LNCaP clone FGC (cell line): ENCODE measurements around the gene HEBP2.

Source experiments
- DNase-seq: peaks from one replicate; pipeline ENCODE4 v3.0.0-alpha.2; 2011; ENCODE audit warnings: low read depth
- H3K4me3 ChIP-seq: 2 replicates; pipeline ENCODE4 v1.5.1; 2011; ENCODE audit warnings: mild to moderate bottlenecking, low read depth, low read length, control low read depth
- CTCF ChIP-seq: IDR thresholded peaks from 2 replicates; pipeline ENCODE4 v1.5.1; 2012; ENCODE audit warnings: mild to moderate bottlenecking; ENCODE audit not compliant: control insufficient read depth, insufficient read depth; ENCODE audit errors: extremely low read depth

Gene HEBP2

GRCh38 chr6:138455746-138456400 lies 51.9 kb downstream of the HEBP2 start:
- no peak overlapping the region for H3K4me3 ChIP-seq
- TF ChIP-seq CTCF: no peak

GRCh38 chr6:138456401-138456790 lies 52.4 kb downstream of the HEBP2 start:
- TF ChIP-seq CTCF: no peak
- H3K4me3 ChIP-seq: no peak overlapping the region

More at GRCh38 chr6:138455746-138456400, 51.9 kb downstream of the HEBP2 start:
- DNase-seq: no peak

GRCh38 chr6:138461647-138462046 lies 57.6 kb downstream of the HEBP2 start:
- no peak overlapping the region for H3K4me3 ChIP-seq
- no peak for TF ChIP-seq CTCF
- DNase-seq: no peak

More at GRCh38 chr6:138456401-138456790, 52.4 kb downstream of the HEBP2 start:
- DNase-seq: no peak

- no peak overlapping the region for H3K4me3 ChIP-seq
- TF ChIP-seq CTCF: no peak
- DNase-seq: no peak
These were observed 60.1 kb downstream of the HEBP2 start for GRCh38 chr6:138464085-138464484.

- DNase-seq: no peak
- no peak overlapping the region for H3K4me3 ChIP-seq
- TF ChIP-seq CTCF: no peak
These were observed 61.1 kb downstream of the HEBP2 start for GRCh38 chr6:138465007-138465645.

- DNase-seq: no peak
- TF ChIP-seq CTCF: no peak
- H3K4me3 ChIP-seq: no peak overlapping the region
These were observed 63.9 kb downstream of the HEBP2 start for GRCh38 chr6:138467901-138468300.

GRCh38 chr6:138468320-138469015 lies 64.4 kb downstream of the HEBP2 start:
- H3K4me3 ChIP-seq: no peak overlapping the region
- DNase-seq: no peak
- TF ChIP-seq CTCF: no peak
